Psoas muscle (tissue), 8 donors: ENCODE results near the gene CMSS1. TPM values are rescaled to one million over a fixed set of nuclear protein-coding genes. Genes with fewer than 3 reads are reported as not detected.

Experiments used
- ATAC-seq, 4 donors: fragments of 200-7000 bp; cut with Tn5 transposase; one replicate each; pipeline ENCODE4 v1.9.1; 2020; ENCODE audit warnings: moderate library complexity in 3 of 4, mild to moderate bottlenecking in 2 of 4
- DNase-seq, 2 donors: peaks; one replicate each; pipeline ENCODE4 v3.0.0-alpha.2; 2020
- H3K27ac ChIP-seq: fragments of 200-600 bp; one replicate; pipeline ENCODE4 v1.8.0; 2022
- H3K27me3 ChIP-seq, 3 donors: fragments of 200-600 bp in 1 of 3; one replicate each; pipeline versions ENCODE4 v1.6.1 to v1.8.0; 2013 to 2022; ENCODE audit warnings: low read length in 2 of 3, mild to moderate bottlenecking in 2 of 3, moderate library complexity in 1 of 3; ENCODE audit not compliant: insufficient read depth in 3 of 3
- H3K36me3 ChIP-seq, 2 donors: fragments of 200-600 bp in 1 of 2; one replicate each; pipeline versions ENCODE4 v1.6.1 to v1.8.0; 2013 to 2022; ENCODE audit warnings: low read depth in 1 of 2, mild to moderate bottlenecking in 1 of 2, moderate library complexity in 1 of 2; ENCODE audit not compliant: insufficient read depth in 1 of 2
- H3K4me1 ChIP-seq: fragments of 200-600 bp; one replicate; pipeline ENCODE4 v1.8.0; 2022
- H3K4me3 ChIP-seq: fragments of 200-600 bp; one replicate; pipeline ENCODE4 v1.8.0; 2022; ENCODE audit warnings: mild to moderate bottlenecking
- H3K9me3 ChIP-seq: fragments of 200-600 bp; one replicate; pipeline ENCODE4 v1.8.0; 2022
- WGBS, 3 donors: extraction: QIAGEN DNeasy Blood & Tissue Kit; methylation state at CpG; one replicate each; pipeline versions ENCODE4 v1.1.6 to v1.1.7; 2013; 5-methylcytosine and 5-hydroxymethylcytosine counted together
- intact Hi-C, 2 donors: fragments of 100-400 bp; cut with DNase I; formaldehyde crosslinking; loops; one replicate each; pipeline versions ENCODE4 v1.11.0 to v1.14.2; 2022
- polyA plus RNA-seq, 3 donors: library from polyadenylated mRNA; stranded (reverse); fragments of 200-250 nt; gene quantifications; one replicate each; pipeline ENCODE4 v1.2.3, GENCODE V29; 2013
- total RNA-seq, 4 donors: library from RNA; stranded (reverse); fragmentation: NEBNext Ultra II Directional in 2 of 4; extraction: Animal tissue kit (Norgen Biotek cat#: 25700) in 2 of 4; gene quantifications; one replicate each; pipeline versions ENCODE4 v1.2.1 to v1.2.4, GENCODE V29; 2021 to 2023
- TF ChIP-seq, protein P1 (sequence below): fragments of 200-600 bp; IDR thresholded peaks from one replicate; pipeline ENCODE4 v1.8.0; 2022; ENCODE audit warnings: antibody characterized with exemption
- donor health status: healthy with polysubstance abuse.
- donor health status: DM: no; HTN: no; CAD: no; lungs with moderate emphysema.
- donor health status: Bipolar disorder and iron deficiency.
- donor health status: healthy.
- donor health status: DM: yes; HTN: yes; CAD: no.
- donor health status: DM: no; HTN: no; CAD: no.
- donor health status: DM: no; HTN: no; CAD: no.
- donor health status: DM: yes; HTN: yes; CAD: no.

CMSS1 gene
- total and polyA plus RNA-seq, 7 donors: 18.4 to 174 (median 58.8) TPM

DNA sequence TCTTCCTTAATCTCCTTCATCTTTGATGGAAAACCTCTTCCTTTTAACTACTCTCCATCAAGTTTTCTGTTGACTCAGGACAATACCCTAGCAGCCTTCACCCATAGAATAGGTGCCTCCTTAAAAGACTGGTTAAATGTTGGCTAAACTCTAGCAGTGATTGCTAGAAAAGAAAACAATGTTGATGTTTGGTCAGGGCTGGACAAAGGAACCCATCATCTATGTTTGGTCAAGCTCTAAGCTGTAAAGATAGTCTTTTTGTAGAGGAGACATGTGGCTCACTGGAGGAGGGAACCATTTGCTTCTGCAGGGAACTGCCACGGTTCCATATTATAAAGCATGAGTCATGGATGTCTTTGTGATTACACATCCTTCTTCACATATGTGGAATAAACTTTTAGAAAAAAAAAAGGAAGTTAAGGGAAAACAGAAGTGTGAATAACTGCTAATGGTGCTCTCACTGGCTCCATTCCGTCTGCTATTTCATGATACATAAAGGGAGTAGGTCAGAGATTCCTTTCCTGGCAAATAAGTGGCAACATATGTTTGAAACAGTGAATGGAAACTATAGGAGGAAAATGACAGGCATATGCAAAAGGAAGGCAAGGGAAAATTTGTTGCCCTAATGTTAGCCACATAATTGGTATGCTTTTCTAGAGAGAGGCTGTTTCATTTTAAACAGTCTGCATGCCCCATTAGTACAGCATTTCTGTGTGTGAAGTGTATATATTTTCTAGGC is 78.2 kb downstream of the CMSS1 start:
- peaks cover 26% of the 10 kb centered on the region for H3K4me1 ChIP-seq
- H3K36me3 ChIP-seq: no peaks in the 10 kb centered on the region
- intact Hi-C loops: no loop called here
- peak overlapping the region; percentile 61 for H3K27ac ChIP-seq
- H3K9me3 ChIP-seq: no peaks in the 10 kb centered on the region
- no peak for DNase-seq
- TF ChIP-seq, protein P1, sequence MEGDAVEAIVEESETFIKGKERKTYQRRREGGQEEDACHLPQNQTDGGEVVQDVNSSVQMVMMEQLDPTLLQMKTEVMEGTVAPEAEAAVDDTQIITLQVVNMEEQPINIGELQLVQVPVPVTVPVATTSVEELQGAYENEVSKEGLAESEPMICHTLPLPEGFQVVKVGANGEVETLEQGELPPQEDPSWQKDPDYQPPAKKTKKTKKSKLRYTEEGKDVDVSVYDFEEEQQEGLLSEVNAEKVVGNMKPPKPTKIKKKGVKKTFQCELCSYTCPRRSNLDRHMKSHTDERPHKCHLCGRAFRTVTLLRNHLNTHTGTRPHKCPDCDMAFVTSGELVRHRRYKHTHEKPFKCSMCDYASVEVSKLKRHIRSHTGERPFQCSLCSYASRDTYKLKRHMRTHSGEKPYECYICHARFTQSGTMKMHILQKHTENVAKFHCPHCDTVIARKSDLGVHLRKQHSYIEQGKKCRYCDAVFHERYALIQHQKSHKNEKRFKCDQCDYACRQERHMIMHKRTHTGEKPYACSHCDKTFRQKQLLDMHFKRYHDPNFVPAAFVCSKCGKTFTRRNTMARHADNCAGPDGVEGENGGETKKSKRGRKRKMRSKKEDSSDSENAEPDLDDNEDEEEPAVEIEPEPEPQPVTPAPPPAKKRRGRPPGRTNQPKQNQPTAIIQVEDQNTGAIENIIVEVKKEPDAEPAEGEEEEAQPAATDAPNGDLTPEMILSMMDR: no peak
- no peak overlapping the region for H3K4me3 ChIP-seq
- H3K27me3 ChIP-seq: no peaks in the 10 kb centered on the region
- ATAC-seq: peak in 2 of 4 donors; percentile 38 to 43
- 59 to 65% (median 63%) methylated on average over 2 of the region's 2 CpGs for WGBS, 3 donors

DNA sequence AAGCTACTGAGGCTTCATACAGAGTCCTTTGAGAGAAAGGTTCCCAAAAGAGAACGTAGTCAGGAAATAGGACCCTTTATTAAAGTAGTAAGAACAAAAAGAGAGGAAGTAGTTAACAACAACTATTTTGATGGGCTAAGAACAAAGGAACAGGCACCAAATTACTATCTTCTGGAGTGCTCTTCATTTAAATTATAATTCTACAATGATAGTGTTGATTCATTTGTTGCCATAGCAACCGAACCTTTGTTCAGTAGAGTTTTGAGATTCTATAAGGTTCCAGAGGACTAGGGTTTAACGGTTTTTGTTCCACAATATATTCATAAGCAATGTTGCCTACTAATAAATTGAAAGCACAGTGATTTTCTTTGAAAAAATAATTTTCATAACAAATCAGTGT is 78.8 kb downstream of the CMSS1 start:
- Histone ChIP-seq H3K4me3 (no peak overlapping the region), H3K9me3 (no peaks in the 10 kb centered on the region), H3K27me3 (no peaks in the 10 kb centered on the region), H3K4me1 (peaks cover 28% of the 10 kb centered on the region), H3K36me3 (no peaks in the 10 kb centered on the region), H3K27ac (peak overlapping the region; percentile 61)
- TF ChIP-seq, protein P1: no peak
- intact Hi-C loops: no loop called here
- DNase-seq (no peak), ATAC-seq (no peak)
- 68 to 84% (median 76%) methylated on average over 3 of the region's 3 CpGs for WGBS, 3 donors

DNA sequence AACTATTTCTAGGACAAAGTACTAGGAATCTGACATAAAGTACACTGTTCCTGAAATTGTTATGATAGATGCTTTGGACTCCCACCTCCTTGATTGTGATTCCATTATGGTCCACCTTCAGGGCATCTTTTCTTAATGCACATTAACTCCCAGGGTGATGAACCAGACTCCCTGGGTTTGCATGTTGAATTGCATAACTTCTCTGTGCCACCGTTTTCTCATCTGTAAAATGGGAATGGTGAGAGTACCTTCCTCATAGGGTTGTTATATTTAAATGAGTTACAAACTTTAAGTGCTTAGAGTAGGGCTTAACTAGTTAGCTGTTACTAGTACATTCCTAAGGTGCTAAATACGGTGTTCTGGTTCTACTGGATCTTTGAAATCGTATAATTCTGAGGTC is 81.9 kb downstream of the CMSS1 start:
- Histone ChIP-seq H3K4me3 (no peak overlapping the region), H3K27me3 (no peaks in the 10 kb centered on the region), H3K36me3 (no peaks in the 10 kb centered on the region), H3K9me3 (no peaks in the 10 kb centered on the region), H3K4me1 (peaks cover 43% of the 10 kb centered on the region), H3K27ac (no peak overlapping the region)
- ATAC-seq (no peak), DNase-seq (no peak)
- WGBS, 3 donors: 94 to 97% (median 94%) methylated on average over 3 of the region's 3 CpGs
- TF ChIP-seq, protein P1: no peak
- intact Hi-C loops: no loop called here

DNA sequence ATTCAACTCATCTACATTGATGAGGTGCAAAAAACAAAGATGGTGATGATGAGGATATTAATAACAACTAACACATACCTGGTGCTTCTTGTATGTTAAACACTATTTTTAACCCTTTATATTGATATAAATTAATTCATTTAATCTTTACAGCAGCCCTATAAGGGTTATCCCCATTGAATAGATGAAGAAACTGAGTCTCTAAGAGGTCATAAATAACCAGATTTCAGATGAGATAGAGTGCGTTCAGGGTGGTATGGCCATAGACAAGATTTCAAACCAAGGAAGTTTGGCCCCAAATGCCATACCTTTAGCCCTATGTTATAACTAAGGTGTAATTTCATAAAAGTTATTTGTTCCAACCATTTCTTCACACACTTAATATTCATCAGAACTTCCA is 82.6 kb downstream of the CMSS1 start:
- Histone ChIP-seq H3K36me3 (no peaks in the 10 kb centered on the region), H3K4me1 (peaks cover 41% of the 10 kb centered on the region), H3K27me3 (no peaks in the 10 kb centered on the region), H3K27ac (peak overlapping the region; percentile 44), H3K9me3 (no peaks in the 10 kb centered on the region), H3K4me3 (no peak overlapping the region)
- intact Hi-C loops: no loop called here
- ATAC-seq (no peak), DNase-seq (no peak)
- TF ChIP-seq, protein P1: no peak
- 96 to 100% (median 97%) methylated on average over 1 of the region's 1 CpG for WGBS, 3 donors
